ENCODE measurements around the gene CCT8.

- TF ChIP-seq GATA2 (CRISPR knock-in tag; IDR thresholded peaks at IDR 0.05) (no peak), TAF1 (IDR thresholded peaks at IDR 0.05; ENCODE audit: borderline replicate concordance, low read depth, low read length) (no peak), TEAD4 (IDR thresholded peaks at IDR 0.05; ENCODE audit: borderline replicate concordance, insufficient read depth) (no peak), CHD2 (IDR thresholded peaks at IDR 0.05; ENCODE audit: low read length, partially characterized antibody) (no peak), CTCF (IDR thresholded peaks at IDR 0.05) (no peak), IRF3 (IDR thresholded peaks at IDR 0.05; ENCODE audit: low read depth, low read length) (no peak), EP300 (IDR thresholded peaks at IDR 0.05; ENCODE audit: borderline replicate concordance in 1 of 2, low read depth in 1 of 2, low read length in 1 of 2) (no peak), USF2 (IDR thresholded peaks at IDR 0.05; ENCODE audit: borderline replicate concordance, low read depth, low read length) (no peak), RAD21 (IDR thresholded peaks at IDR 0.05; ENCODE audit: low read length) (no peak), FOXJ3 (CRISPR knock-in tag; IDR thresholded peaks at IDR 0.05) (no peak), SIN3A (IDR thresholded peaks at IDR 0.05; ENCODE audit: borderline replicate concordance, low read depth, low read length) (no peak), REST (IDR thresholded peaks at IDR 0.05; ENCODE audit: low read depth, low read length) (no peak)
- TF ChIP-seq, protein P1, sequence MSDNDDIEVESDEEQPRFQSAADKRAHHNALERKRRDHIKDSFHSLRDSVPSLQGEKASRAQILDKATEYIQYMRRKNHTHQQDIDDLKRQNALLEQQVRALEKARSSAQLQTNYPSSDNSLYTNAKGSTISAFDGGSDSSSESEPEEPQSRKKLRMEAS (IDR thresholded peaks at IDR 0.05; ENCODE audit: low read depth), result no peak
- TF ChIP-seq, protein P2, sequence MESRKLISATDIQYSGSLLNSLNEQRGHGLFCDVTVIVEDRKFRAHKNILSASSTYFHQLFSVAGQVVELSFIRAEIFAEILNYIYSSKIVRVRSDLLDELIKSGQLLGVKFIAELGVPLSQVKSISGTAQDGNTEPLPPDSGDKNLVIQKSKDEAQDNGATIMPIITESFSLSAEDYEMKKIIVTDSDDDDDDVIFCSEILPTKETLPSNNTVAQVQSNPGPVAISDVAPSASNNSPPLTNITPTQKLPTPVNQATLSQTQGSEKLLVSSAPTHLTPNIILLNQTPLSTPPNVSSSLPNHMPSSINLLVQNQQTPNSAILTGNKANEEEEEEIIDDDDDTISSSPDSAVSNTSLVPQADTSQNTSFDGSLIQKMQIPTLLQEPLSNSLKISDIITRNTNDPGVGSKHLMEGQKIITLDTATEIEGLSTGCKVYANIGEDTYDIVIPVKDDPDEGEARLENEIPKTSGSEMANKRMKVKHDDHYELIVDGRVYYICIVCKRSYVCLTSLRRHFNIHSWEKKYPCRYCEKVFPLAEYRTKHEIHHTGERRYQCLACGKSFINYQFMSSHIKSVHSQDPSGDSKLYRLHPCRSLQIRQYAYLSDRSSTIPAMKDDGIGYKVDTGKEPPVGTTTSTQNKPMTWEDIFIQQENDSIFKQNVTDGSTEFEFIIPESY (IDR thresholded peaks at IDR 0.05; ENCODE audit: borderline replicate concordance, low read depth), result no peak
These were observed 21.2 kb downstream of the CCT8 start for GRCh38 chr21:29052224-29052623.
